ENCODE results near the gene FAAP100.

FAAP100 gene

GRCh38 chr17:81529437-81529803, 22.7 kb downstream of the FAAP100 start:
- no peak for TF ChIP-seq CTCF (IDR thresholded peaks at IDR 0.05; ENCODE audit: control insufficient read depth, extremely low read depth, insufficient read depth)
- DNase-seq (ENCODE audit: low read depth) = no peak
- no peak overlapping the region for H3K4me3 ChIP-seq (ENCODE audit: low read depth, low read length)

- no peak for TF ChIP-seq CTCF (IDR thresholded peaks at IDR 0.05; ENCODE audit: control insufficient read depth, extremely low read depth, insufficient read depth)
- DNase-seq (ENCODE audit: low read depth) = no peak
- no peak overlapping the region for H3K4me3 ChIP-seq (ENCODE audit: low read depth, low read length)
Measured at GRCh38 chr17:81528651-81529436, 23.3 kb downstream of the FAAP100 start.

DNA sequence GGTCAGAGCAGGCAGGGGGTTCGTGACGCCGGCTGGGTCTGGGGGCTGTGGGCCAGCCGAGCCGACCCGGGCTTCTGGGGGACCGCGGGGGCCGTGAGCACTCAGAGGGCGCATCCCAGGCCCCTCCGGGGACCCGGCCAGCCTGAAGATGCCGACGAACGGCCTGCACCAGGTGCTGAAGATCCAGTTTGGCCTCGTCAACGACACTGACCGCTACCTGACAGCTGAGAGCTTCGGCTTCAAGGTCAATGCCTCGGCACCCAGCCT, 23.8 kb downstream of the FAAP100 start:
- TF ChIP-seq CTCF (IDR thresholded peaks at IDR 0.05; ENCODE audit: control insufficient read depth, extremely low read depth, insufficient read depth) = no peak
- no peak for DNase-seq (ENCODE audit: low read depth)
- H3K4me3 ChIP-seq (ENCODE audit: low read depth, low read length) = no peak overlapping the region

DNA sequence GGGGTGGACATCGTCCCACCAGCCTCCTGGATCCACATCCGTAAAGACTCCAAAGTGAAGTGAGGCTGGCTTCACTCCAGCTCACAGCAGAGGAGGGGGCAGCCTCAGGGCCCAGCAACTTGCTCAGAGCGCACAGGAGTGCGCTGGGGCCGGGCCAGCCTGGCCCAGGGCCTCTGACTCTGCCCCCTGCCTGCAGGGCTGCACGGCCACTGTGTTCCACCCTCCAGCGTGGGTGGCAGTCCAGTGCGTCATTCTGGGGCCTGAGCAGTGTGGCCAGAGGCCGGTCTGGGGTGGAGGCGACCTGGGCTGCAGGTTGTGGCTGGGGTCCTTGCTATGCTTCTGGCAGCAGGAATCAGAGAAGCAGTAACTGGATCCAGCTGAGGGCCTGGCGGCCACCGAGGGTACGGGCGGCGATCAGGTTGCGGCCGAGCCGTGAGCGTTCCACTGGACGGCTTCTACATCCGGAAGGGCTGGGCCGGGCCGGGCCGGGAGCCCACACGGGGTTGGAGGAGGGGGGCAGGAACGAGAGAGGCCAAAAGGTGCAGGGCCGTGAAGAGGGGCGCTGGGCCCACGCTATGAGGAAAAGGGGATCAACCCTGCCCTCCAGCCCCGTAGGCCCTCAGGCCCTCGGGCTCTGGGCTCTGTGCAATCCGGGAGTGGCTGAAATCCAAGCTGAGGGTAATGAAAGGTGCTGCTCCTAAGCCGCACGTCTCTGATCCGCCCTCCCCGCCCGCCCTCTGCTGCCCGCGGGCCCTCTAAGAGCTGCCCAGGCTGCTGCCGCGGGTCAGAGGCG, 24.4 kb downstream of the FAAP100 start, which contains the start of gene FSCN2:
TSS of gene FSCN2 (plus strand) at position 787 of the 793 bp plus-strand sequence. CDS start 155 bp downstream, outside the sequence.
- TF ChIP-seq CTCF (IDR thresholded peaks at IDR 0.05; ENCODE audit: control insufficient read depth, extremely low read depth, insufficient read depth) = no peak
- DNase-seq (ENCODE audit: low read depth) = no peak
- H3K4me3 ChIP-seq (ENCODE audit: low read depth, low read length) = no peak within 1 kb of the TSS

GRCh38 chr17:81526662-81527571, 25.2 kb downstream of the FAAP100 start:
- TF ChIP-seq CTCF (IDR thresholded peaks at IDR 0.05; ENCODE audit: control insufficient read depth, extremely low read depth, insufficient read depth) = no peak
- no peak overlapping the region for H3K4me3 ChIP-seq (ENCODE audit: low read depth, low read length)
- no peak for DNase-seq (ENCODE audit: low read depth)

DNA sequence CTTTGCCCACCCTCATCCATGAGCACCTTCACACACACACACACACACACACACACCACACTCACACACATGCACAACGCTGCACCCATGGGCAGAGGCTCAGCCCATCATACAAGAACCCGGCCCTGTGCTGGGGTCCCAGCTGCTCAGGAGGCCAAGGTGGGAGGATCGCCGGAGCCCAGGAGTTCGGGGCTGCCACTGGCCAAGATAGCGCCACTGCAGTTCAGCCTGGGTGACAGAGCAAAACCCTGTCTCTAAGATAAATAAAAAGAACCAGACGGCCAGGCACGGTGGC, 27.3 kb downstream of the FAAP100 start:
- no peak overlapping the region for H3K4me3 ChIP-seq (ENCODE audit: low read depth, low read length)
- DNase-seq (ENCODE audit: low read depth) = no peak
- no peak for TF ChIP-seq CTCF (IDR thresholded peaks at IDR 0.05; ENCODE audit: control insufficient read depth, extremely low read depth, insufficient read depth)

All from LNCaP clone FGC (cell line).